CD1c-positive myeloid dendritic cell (primary cell): Measurements from ENCODE around the gene ING5.
"Not testable (repeated sequence)": the region's sequence is repeated elsewhere in the genome, so short reads cannot be mapped to it uniquely, and the experiment has no call there.

ENCODE experiments used
- DNase-seq: peaks from one replicate; pipeline ENCODE4 v3.0.0-alpha.2; 2016; ENCODE audit errors: extremely low spot score

The ING5 gene

GRCh38 chr2:241701399-241702154 is at the start of gene ING5:
Gene ING5, plus strand, starts transcription at chr2:241702039. Its CDS starts 27 bp downstream, at chr2:241702066.
- DNase-seq, result peak; percentile 98

DNA sequence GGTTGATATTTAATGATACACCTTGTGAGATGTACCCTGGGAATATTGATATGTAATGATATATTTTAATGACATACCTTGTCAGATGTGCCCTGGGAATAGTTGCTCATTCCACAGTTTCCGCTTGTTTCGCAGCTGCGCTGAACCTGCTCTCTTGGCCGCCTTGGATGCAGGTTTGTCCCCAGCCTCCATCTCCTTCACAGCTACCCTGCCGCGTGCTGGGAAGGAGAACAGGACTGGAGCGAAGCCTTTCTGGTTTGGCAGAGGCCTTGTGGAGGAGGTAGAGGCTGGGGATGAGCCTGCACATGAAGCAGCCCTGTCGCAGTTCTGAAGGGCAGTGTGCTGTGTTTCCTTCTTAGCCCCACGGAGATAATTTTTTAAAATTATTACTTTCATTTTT is 49.7 kb upstream of the ING5 start:
- no peak for DNase-seq

GRCh38 chr2:241652722-241653121 is 49.1 kb upstream of the ING5 start:
- DNase-seq, result no peak

DNA sequence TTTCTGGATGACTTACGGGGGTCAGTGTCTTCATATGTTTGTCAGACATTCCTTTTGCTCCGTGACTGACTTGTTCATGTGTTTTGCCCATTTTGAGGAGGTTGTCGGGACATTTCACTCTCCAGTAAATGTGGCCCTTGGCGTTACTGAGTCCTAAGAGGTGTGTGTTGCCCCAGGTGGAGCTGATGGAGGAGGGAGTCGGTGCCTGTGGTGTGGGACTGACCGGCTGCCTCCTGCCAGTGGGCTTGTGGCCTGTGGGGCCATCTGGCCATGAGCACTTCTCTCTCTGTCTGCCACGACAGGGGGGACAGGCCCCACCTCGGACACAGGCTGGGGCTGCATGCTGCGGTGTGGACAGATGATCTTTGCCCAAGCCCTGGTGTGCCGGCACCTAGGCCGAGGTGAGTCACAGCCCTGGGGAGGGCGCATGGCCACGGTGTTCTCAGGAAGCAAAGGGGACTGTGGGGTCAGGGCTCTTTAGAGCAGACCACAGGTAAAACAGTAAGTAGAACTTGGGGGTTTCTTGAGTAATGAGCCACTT is 48.6 kb upstream of the ING5 start:
- no peak for DNase-seq

GRCh38 chr2:241654551-241654950 is 47.3 kb upstream of the ING5 start:
- DNase-seq, result no peak

DNA sequence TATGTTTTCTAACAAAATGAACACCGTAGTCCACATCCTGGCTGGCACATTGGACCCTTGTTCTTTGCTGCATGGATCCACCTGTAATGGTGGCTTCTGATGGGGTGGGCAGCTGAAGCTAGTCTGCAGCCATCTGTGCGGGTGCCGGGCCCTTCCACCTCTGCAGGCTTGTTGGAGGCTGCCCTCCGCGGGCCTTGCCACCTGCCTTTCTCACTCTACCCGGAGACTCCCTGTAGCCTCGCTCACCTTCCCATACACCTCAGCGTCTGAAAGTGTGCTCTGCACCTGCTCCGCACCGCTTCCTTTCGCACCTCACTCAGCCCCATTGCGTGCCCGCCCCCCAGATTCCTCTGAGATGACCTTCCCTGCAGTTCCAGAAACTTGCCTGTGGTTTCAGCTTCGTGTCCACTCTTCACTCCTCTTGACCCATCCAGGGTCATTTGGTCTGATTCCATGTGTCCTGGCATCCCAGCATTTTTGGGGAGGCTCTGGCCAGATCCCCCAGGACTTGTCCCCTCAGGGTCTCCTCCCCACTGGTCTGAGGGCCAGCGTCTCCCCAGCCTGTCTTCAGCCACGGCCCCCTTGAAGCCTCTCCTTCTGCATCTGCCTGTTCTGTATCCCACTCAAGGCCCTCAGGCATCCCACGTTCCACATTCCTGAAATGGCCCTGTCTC is 46.2 kb upstream of the ING5 start:
- no peak for DNase-seq

- DNase-seq, result no peak
Observed at GRCh38 chr2:241656190-241656741, 45.6 kb upstream of the ING5 start.

GRCh38 chr2:241657786-241658254 is 44.0 kb upstream of the ING5 start:
- DNase-seq, result peak; percentile 38

- DNase-seq, result peak; percentile 39
Observed at GRCh38 chr2:241658296-241658695, 43.5 kb upstream of the ING5 start.

- DNase-seq, result peak; percentile 43
Observed at GRCh38 chr2:241659150-241659739, 42.6 kb upstream of the ING5 start.

DNA sequence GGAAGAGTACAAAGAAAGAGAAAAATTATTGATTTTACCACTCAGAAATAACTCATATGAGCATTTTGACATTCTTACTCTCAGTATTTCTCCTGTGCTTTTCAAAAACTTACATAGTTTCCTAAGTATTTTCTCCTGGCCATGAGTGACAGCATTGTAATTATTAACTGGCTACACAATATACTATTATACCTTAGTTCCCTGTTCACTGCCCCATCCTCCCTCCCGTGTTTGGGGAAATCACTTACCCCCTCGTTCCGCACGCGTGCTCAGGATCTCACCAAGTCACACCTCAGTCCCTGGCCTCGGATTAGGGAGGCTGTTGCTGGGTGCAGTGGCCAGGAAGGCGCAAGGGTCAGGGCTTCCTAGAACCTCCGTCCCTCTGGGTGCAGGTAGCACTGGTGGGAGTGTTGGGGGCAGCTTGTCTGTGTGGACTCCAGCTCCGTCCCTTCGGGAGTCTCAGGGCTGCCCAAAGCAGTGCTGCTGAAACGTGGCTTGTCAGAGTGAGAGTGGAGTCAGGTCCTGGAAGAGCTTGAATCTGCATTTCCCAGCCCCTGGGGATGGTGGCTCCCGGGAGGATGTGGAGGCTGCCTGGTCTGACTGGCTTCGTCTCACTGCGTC is 41.1 kb upstream of the ING5 start:
- no peak for DNase-seq

DNA sequence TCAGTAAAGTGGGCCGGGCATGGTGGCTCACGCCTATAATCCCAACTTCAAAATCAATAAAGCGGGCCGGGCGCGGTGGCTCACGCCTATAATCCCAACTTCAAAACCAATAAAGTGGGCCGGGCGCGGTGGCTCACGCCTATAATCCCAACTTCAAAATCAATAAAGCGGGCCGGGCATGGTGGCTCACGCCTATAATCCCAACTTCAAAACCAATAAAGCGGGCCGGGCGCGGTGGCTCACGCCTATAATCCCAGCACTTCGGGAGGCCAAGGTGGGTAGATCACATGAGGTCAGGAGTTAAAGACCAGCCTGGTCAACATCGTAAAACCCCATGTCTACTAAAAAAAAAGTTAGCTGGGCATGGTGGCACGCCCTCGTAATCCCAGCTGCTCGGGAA is 39.1 kb upstream of the ING5 start:
- DNase-seq, result not testable (repeated sequence)

DNA sequence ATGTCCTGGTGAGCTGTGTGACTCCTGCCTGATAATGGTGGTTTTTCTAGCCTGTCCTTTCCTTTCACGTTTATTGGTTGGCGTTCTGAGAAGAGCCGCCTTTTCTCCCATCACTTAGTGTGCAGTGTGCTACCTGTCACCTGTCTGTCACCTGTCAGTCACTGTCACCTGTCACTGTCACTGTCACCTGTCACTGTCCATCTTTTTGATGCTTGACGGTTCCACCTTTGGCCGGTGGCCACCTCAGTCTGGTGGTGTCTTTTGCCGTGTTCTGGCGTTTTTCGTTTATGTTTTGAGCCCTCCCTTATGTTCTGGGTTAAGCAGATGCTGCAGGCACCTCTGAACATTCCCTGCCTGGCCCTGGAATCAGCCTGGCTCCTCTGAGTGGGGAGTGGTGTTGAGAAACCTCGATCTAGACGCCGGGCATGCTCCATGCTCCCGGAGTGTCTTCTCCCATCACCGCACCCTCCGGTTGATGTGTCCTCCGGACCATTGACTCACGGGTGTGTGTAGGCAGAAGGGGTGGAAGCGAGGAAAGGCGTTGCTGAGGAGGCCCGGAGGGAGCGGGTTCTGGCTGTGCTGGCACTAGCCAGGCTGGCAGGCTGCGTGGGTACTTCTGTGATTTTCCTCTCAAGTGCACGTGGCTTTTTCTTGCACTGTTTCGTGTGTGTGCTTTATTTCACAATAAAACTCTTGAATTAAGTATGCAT is 36.0 kb upstream of the ING5 start:
- DNase-seq, result no peak

DNA sequence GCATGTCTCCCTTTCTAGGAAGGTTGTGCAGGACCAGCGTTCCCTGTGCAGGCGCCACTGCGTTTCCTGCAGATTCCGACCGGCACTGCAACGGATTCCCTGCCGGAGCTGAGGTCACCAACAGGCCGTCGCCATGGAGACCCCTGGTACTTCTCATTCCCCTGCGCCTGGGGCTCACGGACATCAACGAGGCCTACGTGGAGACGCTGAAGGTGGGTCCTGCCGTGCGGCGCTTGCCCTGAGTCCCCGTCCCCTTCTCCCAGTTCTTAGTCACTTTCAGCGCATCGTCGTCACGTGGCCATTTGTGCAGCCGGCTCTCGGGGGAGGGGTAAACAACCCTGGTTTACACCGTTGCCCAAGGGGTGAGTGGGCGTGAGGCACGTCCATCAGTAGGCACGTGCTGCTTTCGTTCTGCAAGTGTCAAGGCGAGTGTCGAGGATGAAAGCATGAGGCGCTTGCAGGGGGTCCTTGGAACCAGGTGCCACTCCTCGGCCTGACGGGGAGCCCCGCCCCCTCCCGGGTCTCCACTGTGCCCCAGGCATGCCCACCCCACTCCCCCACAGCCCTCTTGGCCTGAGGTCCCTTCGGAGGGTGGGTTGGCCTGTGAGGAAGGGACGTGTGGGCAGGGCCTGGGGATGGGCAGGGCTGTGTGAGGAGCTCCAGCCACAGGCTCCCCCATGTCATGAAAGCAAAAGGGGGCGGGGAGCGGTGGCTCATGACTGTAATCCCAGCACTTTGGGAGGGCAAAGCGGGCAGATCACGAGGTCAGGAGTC is 35.0 kb upstream of the ING5 start:
- no peak for DNase-seq

GRCh38 chr2:241668354-241668753 is 33.5 kb upstream of the ING5 start:
- no peak for DNase-seq

DNA sequence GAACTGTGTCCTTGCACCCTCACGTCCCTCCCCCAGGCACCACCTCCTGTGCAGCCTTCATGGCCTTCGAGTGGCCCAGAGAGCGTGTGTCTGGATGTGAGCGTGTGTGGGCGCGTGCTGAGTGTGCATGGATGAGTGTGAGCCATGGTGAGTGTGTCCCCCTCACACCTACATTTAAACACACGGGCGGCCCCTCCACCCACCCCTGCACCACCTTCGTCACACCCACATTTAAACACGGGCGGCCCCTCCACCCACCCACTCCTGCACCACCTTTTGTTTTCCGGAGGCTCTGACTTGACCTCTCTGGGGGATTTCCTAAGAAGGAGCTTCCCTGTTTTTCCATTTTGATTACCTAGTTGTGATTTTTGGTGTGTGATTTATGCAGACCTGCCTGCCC is 33.0 kb upstream of the ING5 start:
- DNase-seq, result no peak

DNA sequence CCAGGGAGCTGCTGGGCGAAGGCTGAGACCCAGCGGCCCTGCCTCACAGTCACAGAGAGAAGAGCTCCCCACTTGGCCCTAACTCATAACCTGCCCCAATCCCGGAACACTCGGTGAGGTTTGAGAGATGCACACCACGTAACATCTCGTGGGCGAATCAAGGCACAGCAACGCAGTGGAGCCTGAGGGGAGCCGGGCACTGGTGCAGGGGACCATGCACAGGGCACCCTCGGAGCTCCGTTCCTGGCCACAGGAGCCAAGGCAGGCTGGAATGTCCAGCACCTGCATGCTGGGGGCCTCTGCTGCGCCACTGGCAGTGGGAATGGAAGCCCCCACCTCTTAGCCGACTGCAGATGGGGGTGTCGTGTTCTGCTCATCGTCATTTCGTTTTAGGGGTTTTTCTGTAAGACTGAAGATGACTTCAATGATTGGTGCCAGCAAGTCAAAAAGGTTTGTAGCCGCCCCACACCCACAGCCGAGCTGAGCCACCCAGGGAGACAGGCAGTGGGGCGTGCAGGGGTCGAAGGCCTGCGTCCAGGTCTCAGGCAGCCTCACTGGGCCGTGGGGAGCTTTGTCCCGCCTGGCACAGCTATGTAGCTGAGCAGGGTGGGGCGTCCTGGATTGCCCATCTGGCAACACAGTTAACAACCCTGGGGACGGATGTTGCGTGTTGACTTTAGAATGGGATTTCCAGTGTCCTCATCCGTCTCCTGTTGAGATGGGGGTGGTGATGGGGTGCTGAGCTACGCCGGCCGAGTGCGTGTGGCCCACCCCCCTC is 31.3 kb upstream of the ING5 start:
- no peak for DNase-seq

- no peak for DNase-seq
Observed at GRCh38 chr2:241671457-241672240, 30.2 kb upstream of the ING5 start.
